Astrocyte (in vitro differentiated cells and primary cell): ENCODE measurements around the gene UVRAG. TPM values are rescaled to one million over a fixed set of nuclear protein-coding genes. Genes with fewer than 3 reads are reported as not detected.

Experiments used
- DNase-seq: peaks from one replicate; pipeline ENCODE4 v3.0.0-alpha.2; 2010; ENCODE audit warnings: low read depth
- FAIRE-seq: peaks from 2 replicates; lab custom pipeline; 2011; peaks lifted over from hg19 to GRCh38; lab: Jason Lieb, UNC
- H2AFZ ChIP-seq: 2 replicates; pipeline ENCODE4 v1.6.0; 2012; ENCODE audit warnings: low read depth, low read length, inconsistent platforms
- H3K27ac ChIP-seq: 2 replicates; pipeline ENCODE4 v1.5.1; 2011; ENCODE audit warnings: low read depth, low read length, inconsistent platforms
- H3K27me3 ChIP-seq: 2 replicates; pipeline ENCODE4 v1.6.0; 2011; ENCODE audit warnings: low read length, inconsistent platforms; ENCODE audit not compliant: insufficient read depth
- H3K36me3 ChIP-seq: 2 replicates; pipeline ENCODE4 v1.5.1; 2011; ENCODE audit warnings: low read length, inconsistent platforms; ENCODE audit not compliant: insufficient read depth
- H3K4me1 ChIP-seq: 2 replicates; pipeline ENCODE4 v1.5.1; 2011; ENCODE audit warnings: low read length, inconsistent platforms; ENCODE audit not compliant: insufficient read depth
- H3K4me2 ChIP-seq: 2 replicates; pipeline ENCODE4 v1.6.0; 2012; ENCODE audit warnings: low read length, inconsistent platforms
- H3K4me3 ChIP-seq: 2 replicates; pipeline ENCODE4 v1.5.1; 2011; ENCODE audit warnings: low read depth, mild to moderate bottlenecking, low read length, inconsistent platforms; ENCODE audit not compliant: insufficient read depth
- H3K79me2 ChIP-seq: 2 replicates; pipeline ENCODE4 v1.6.0; 2012; ENCODE audit warnings: mild to moderate bottlenecking, low read length, inconsistent platforms; ENCODE audit not compliant: insufficient read depth
- H3K9ac ChIP-seq: 2 replicates; pipeline ENCODE4 v1.6.0; 2012; ENCODE audit warnings: mild to moderate bottlenecking, low read length, inconsistent platforms
- H3K9me3 ChIP-seq: 2 replicates; pipeline ENCODE4 v1.5.1; 2012; ENCODE audit warnings: low read depth, mild to moderate bottlenecking, low read length, inconsistent platforms; ENCODE audit not compliant: insufficient read depth
- H4K20me1 ChIP-seq: 2 replicates; pipeline ENCODE4 v1.6.0; 2012; ENCODE audit warnings: low read length, inconsistent platforms; ENCODE audit not compliant: insufficient read depth
- H3K27ac Mint-ChIP-seq: one replicate; pipeline ENCODE4 v1.8.0; 2021; ENCODE audit warnings: mild to moderate bottlenecking, mixed read lengths; ENCODE audit not compliant: unreplicated experiment
- H3K27me3 Mint-ChIP-seq: one replicate; pipeline ENCODE4 v1.8.0; 2021; ENCODE audit warnings: low read depth, mixed read lengths; ENCODE audit not compliant: unreplicated experiment
- H3K36me3 Mint-ChIP-seq: one replicate; pipeline ENCODE4 v1.8.0; 2021; ENCODE audit warnings: low read depth, mixed read lengths; ENCODE audit not compliant: unreplicated experiment
- H3K4me1 Mint-ChIP-seq: one replicate; pipeline ENCODE4 v1.8.0; 2021; ENCODE audit warnings: low read depth, mixed read lengths; ENCODE audit not compliant: unreplicated experiment
- H3K4me3 Mint-ChIP-seq: one replicate; pipeline ENCODE4 v1.8.0; 2021; ENCODE audit warnings: mild to moderate bottlenecking, moderate library complexity, mixed read lengths; ENCODE audit not compliant: unreplicated experiment
- H3K9me3 Mint-ChIP-seq: one replicate; pipeline ENCODE4 v1.8.0; 2021; ENCODE audit warnings: mild to moderate bottlenecking, mixed read lengths; ENCODE audit not compliant: unreplicated experiment
- CTCF ChIP-seq: IDR thresholded peaks from 2 replicates; pipeline ENCODE4 v1.5.1; 2011; ENCODE audit warnings: low read depth, mild to moderate bottlenecking, inconsistent platforms, low read length, moderate library complexity; ENCODE audit not compliant: insufficient read depth
- EZH2 ChIP-seq: IDR thresholded peaks from 2 replicates; pipeline ENCODE4 v1.6.1; 2012; ENCODE audit warnings: mild to moderate bottlenecking, low read length, inconsistent platforms; ENCODE audit not compliant: insufficient read depth
- total RNA-seq: library from RNA; stranded (reverse); gene quantifications from 2 replicates; pipeline ENCODE4 v1.2.1, GENCODE V29; 2021

The UVRAG gene
- total RNA-seq, 1 donor from 2014 or later = 15.3 TPM

GRCh38 chr11:75902631-75903030, 87.6 kb downstream of the UVRAG start:
- no peak overlapping the region for H2AFZ ChIP-seq
- no peaks in the 10 kb centered on the region for H3K79me2 ChIP-seq
- TF ChIP-seq EZH2 = no peak
- no peak for TF ChIP-seq CTCF
- FAIRE-seq = no peak
- no peaks in the 10 kb centered on the region for H3K9me3 ChIP-seq
- H3K9me3 Mint-ChIP-seq = no peaks in the 10 kb centered on the region
- H3K27me3 ChIP-seq = no peaks in the 10 kb centered on the region
- peak; percentile 29 for DNase-seq
- H3K27me3 Mint-ChIP-seq = no peaks in the 10 kb centered on the region
- no peak overlapping the region for H3K4me3 ChIP-seq
- no peaks in the 10 kb centered on the region for H3K36me3 ChIP-seq
- H3K4me3 Mint-ChIP-seq = no peak overlapping the region
- no peak overlapping the region for H3K27ac Mint-ChIP-seq
- H3K36me3 Mint-ChIP-seq = no peaks in the 10 kb centered on the region
- H3K4me2 ChIP-seq = no peak overlapping the region
- no peaks in the 10 kb centered on the region for H3K4me1 ChIP-seq
- no peak overlapping the region for H3K9ac ChIP-seq
- H3K4me1 Mint-ChIP-seq = peaks cover 11% of the 10 kb centered on the region
- H4K20me1 ChIP-seq = no peaks in the 10 kb centered on the region
- H3K27ac ChIP-seq = no peak overlapping the region

DNA sequence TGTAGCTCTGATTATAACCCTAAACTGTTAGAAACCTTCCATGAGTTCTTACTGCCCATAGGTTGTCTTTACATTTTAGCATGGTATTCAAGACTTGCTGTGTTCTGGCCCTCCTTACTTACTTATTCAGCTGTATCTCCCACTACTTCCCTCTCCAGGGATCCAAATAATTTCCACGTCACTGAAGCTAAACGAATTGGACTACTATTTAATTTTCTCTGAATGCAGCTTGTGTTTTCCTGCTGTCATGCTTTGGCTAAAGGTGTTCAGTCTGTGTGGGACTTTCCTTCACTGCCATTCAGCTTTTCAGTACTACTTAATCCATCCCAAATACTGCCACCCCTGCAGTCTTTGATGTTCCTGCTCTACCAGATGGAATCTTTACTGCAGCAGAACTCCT, 88.3 kb downstream of the UVRAG start:
- Histone ChIP-seq H3K27me3 (no peaks in the 10 kb centered on the region), H3K4me3 (no peak overlapping the region), H3K9ac (no peak overlapping the region), H3K4me2 (no peak overlapping the region), H3K36me3 (no peaks in the 10 kb centered on the region), H4K20me1 (no peaks in the 10 kb centered on the region), H2AFZ (no peak overlapping the region), H3K9me3 (no peaks in the 10 kb centered on the region), H3K27ac (no peak overlapping the region), H3K79me2 (no peaks in the 10 kb centered on the region), H3K4me1 (no peaks in the 10 kb centered on the region)
- Mint-ChIP-seq H3K36me3 (no peaks in the 10 kb centered on the region), H3K4me1 (peaks cover 11% of the 10 kb centered on the region), H3K4me3 (no peak overlapping the region), H3K27ac (peak overlapping the region; percentile 11), H3K9me3 (no peaks in the 10 kb centered on the region), H3K27me3 (no peaks in the 10 kb centered on the region)
- DNase-seq (no peak), FAIRE-seq (no peak)
- TF ChIP-seq EZH2 = no peak
- TF ChIP-seq CTCF = no peak

DNA sequence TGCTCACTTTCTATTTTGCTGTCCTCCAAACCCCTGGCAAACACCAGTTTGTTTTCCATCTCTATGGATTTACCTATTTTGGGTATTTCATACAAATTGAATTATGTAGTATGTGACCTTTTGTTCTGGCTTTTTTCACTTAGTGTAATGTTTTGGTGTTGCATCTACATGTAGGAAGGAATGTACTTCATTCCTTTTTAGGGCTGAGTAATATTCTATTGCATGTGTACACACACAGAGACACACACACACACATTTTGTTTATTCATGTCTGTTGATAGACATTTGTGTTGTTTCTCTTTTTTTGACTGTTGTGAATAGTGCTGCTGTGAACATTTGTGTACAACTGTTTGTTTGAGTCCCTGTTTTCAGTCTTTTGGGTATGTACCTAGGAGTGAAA, 90.4 kb downstream of the UVRAG start:
- H4K20me1 ChIP-seq = no peaks in the 10 kb centered on the region

More for the DNA sequence above, 90.4 kb downstream of the UVRAG start:
- H3K9me3 Mint-ChIP-seq = no peaks in the 10 kb centered on the region
- H3K36me3 ChIP-seq = no peaks in the 10 kb centered on the region
- no peak overlapping the region for H3K9ac ChIP-seq
- H3K27ac ChIP-seq = no peak overlapping the region
- no peak overlapping the region for H3K4me2 ChIP-seq
- no peaks in the 10 kb centered on the region for H3K79me2 ChIP-seq
- H3K27me3 Mint-ChIP-seq = no peaks in the 10 kb centered on the region
- H3K36me3 Mint-ChIP-seq = no peaks in the 10 kb centered on the region
- no peak overlapping the region for H3K27ac Mint-ChIP-seq
- no peaks in the 10 kb centered on the region for H3K9me3 ChIP-seq
- H3K4me1 Mint-ChIP-seq = peaks cover 12% of the 10 kb centered on the region
- H3K4me3 Mint-ChIP-seq = no peak overlapping the region
- no peak overlapping the region for H3K4me3 ChIP-seq
- DNase-seq (no peak), FAIRE-seq (no peak)
- TF ChIP-seq EZH2 (no peak), CTCF (no peak)
- no peaks in the 10 kb centered on the region for H3K4me1 ChIP-seq
- no peaks in the 10 kb centered on the region for H3K27me3 ChIP-seq
- no peak overlapping the region for H2AFZ ChIP-seq
